OCI-LY1 (cell line): ENCODE data around the gene PCDH15.

Experiments
- EZH2 ChIP-seq: fragments of 200-600 bp; sonication (generic), shearing (Covaris generic); IDR thresholded peaks from 2 replicates; pipeline ENCODE4 v1.8.0; 2017; ENCODE audit warnings: borderline replicate concordance, mixed run types, mild to moderate bottlenecking, antibody characterized with exemption, low read length, moderate library complexity, mixed read lengths
- TF ChIP-seq, protein P1 (sequence below): fragments of 200-600 bp; sonication (generic), shearing (Covaris generic); IDR thresholded peaks from 2 replicates; pipeline ENCODE4 v1.5.1; 2017; ENCODE audit warnings: mild to moderate bottlenecking, antibody characterized with exemption, low read length, moderate library complexity, mixed read lengths

DNA sequence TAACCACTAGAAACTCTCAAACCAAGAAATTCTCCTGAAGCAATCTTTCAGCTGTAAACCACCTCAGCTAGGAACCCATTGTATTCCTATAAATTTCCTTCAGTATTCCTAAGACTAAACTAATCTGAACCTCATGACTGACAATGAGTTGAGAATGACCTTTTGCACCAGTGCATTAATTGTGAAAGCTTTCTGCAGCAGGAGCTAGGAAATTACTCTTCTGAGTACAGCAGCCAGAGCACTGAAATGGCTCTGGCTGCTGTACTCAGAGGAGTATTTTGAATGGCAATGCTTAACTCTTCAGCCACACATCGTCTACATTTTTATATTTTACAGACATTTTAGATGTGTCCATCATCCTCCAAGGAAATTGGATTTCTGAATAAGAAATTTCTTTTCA lies 109.7 kb downstream of the PCDH15 start:
- TF ChIP-seq, protein P1, sequence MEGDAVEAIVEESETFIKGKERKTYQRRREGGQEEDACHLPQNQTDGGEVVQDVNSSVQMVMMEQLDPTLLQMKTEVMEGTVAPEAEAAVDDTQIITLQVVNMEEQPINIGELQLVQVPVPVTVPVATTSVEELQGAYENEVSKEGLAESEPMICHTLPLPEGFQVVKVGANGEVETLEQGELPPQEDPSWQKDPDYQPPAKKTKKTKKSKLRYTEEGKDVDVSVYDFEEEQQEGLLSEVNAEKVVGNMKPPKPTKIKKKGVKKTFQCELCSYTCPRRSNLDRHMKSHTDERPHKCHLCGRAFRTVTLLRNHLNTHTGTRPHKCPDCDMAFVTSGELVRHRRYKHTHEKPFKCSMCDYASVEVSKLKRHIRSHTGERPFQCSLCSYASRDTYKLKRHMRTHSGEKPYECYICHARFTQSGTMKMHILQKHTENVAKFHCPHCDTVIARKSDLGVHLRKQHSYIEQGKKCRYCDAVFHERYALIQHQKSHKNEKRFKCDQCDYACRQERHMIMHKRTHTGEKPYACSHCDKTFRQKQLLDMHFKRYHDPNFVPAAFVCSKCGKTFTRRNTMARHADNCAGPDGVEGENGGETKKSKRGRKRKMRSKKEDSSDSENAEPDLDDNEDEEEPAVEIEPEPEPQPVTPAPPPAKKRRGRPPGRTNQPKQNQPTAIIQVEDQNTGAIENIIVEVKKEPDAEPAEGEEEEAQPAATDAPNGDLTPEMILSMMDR = no peak
- no peak for TF ChIP-seq EZH2
